SK-N-SH (cell line): ENCODE measurements around the gene TERB2. TPM values are rescaled to one million over a fixed set of nuclear protein-coding genes. Genes with fewer than 3 reads are reported as not detected.
"Not testable (repeated sequence)": the region's sequence is repeated elsewhere in the genome, so short reads cannot be mapped to it uniquely, and the experiment has no call there.

Experiments
- CTCF ChIA-PET: fragments of 300-600, 350-600 bp; formaldehyde crosslinking; extraction: SDS; loops from one replicate; lab custom pipeline; 2021; lab: Yijun Ruan, JAX
- POLR2A ChIA-PET: fragments of 350-600 bp; sonication (Branson Sonifier 250); formaldehyde crosslinking; extraction: SDS; loops from one replicate; lab custom pipeline; 2020; ENCODE audit warnings: antibody characterized with exemption, inconsistent platforms; lab: Yijun Ruan, JAX
- DNase-seq: peaks from one replicate; pipeline ENCODE4 v3.0.0; 2012
- H2AFZ ChIP-seq: fragments of 200-600 bp; sonication (generic); 2 replicates; pipeline ENCODE4 v1.8.1; 2016; ENCODE audit warnings: antibody characterized with exemption, mild to moderate bottlenecking, low read depth
- H3F3A ChIP-seq: fragments of 200-600 bp; sonication (generic); replicated peaks from 2 replicates; pipeline ENCODE3; 2016; ENCODE audit warnings: antibody characterized with exemption, mild to moderate bottlenecking; ENCODE audit not compliant: insufficient read depth
- H3K27ac ChIP-seq, 2 experiments: fragments of 200-500 bp in 1 of 2; fragments of 200-600 bp in 1 of 2; sonication (Bioruptor generic) in 1 of 2; sonication (generic), shearing (Covaris generic) in 1 of 2; 2 replicates each; pipeline versions ENCODE4 v1.5.1 to v1.6.1; 2014 to 2016; ENCODE audit warnings: low read depth in 2 of 2, inconsistent platforms in 1 of 2, low read length in 1 of 2, mild to moderate bottlenecking in 1 of 2, mixed read lengths in 1 of 2
- H3K27me3 ChIP-seq: fragments of 200-600 bp; sonication (generic), shearing (Covaris generic); 2 replicates; pipeline ENCODE4 v1.6.1; 2016; ENCODE audit warnings: mixed run types; ENCODE audit not compliant: insufficient read depth
- H3K36me3 ChIP-seq, 2 experiments: fragments of 200-500 bp in 1 of 2; fragments of 200-600 bp in 1 of 2; sonication (Bioruptor generic) in 1 of 2; sonication (generic) in 1 of 2; replicated peaks in 1 of 2; 2 replicates each; pipeline versions ENCODE3 to v1.5.1; 2014 to 2016; ENCODE audit warnings: low read length in 1 of 2, mild to moderate bottlenecking in 1 of 2; ENCODE audit not compliant: insufficient read depth in 2 of 2, control insufficient read depth in 1 of 2
- H3K4me1 ChIP-seq, 2 experiments: fragments of 200-500 bp in 1 of 2; fragments of 200-600 bp in 1 of 2; sonication (Bioruptor generic) in 1 of 2; sonication (generic), shearing (Covaris generic) in 1 of 2; 2 replicates each; pipeline versions ENCODE4 v1.5.1 to v1.6.1; 2014 to 2016; ENCODE audit warnings: low read depth in 1 of 2, low read length in 1 of 2, mixed run types in 1 of 2; ENCODE audit not compliant: insufficient read depth in 2 of 2, control insufficient read depth in 1 of 2
- H3K4me2 ChIP-seq: fragments of 200-600 bp; sonication (generic), shearing (Covaris generic); 2 replicates; pipeline ENCODE4 v1.6.1; 2017; ENCODE audit warnings: mixed run types
- H3K4me3 ChIP-seq, 2 experiments: fragments of 200-500 bp in 1 of 2; fragments of 200-600 bp in 1 of 2; sonication (Bioruptor generic) in 1 of 2; sonication (generic), shearing (Covaris generic) in 1 of 2; 2 replicates each; pipeline versions ENCODE4 v1.5.1 to v1.8.1; 2014 to 2016; ENCODE audit warnings: low read depth in 2 of 2, inconsistent platforms in 1 of 2, low read length in 1 of 2, mild to moderate bottlenecking in 1 of 2, mixed read lengths in 1 of 2, moderate library complexity in 1 of 2
- H3K79me2 ChIP-seq: fragments of 200-600 bp; sonication (generic); 2 replicates; pipeline ENCODE4 v1.8.1; 2017; ENCODE audit warnings: mild to moderate bottlenecking; ENCODE audit not compliant: insufficient read depth
- H3K9ac ChIP-seq: fragments of 200-600 bp; sonication (generic); 2 replicates; pipeline ENCODE4 v1.6.1; 2017; ENCODE audit warnings: mixed run types
- H3K9me2 ChIP-seq: fragments of 200-600 bp; sonication (generic); 2 replicates; pipeline ENCODE4 v1.6.1; 2017; ENCODE audit warnings: mixed run types
- H3K9me3 ChIP-seq: fragments of 200-600 bp; sonication (generic); 2 replicates; pipeline ENCODE4 v1.6.1; 2017; ENCODE audit warnings: mixed run types, mild to moderate bottlenecking, moderate library complexity
- H4K20me1 ChIP-seq: fragments of 200-600 bp; sonication (generic); 2 replicates; pipeline ENCODE4 v1.6.1; 2017; ENCODE audit warnings: mild to moderate bottlenecking, mixed run types; ENCODE audit not compliant: insufficient read depth
- ELF1 ChIP-seq: IDR thresholded peaks from 2 replicates; pipeline ENCODE4 v1.4.0; 2012
- EZH2phosphoT487 ChIP-seq: fragments of 200-600 bp; sonication (generic); IDR thresholded peaks from 2 replicates; pipeline ENCODE4 v1.6.1; 2017; ENCODE audit warnings: low read depth, mixed run types, mild to moderate bottlenecking, antibody characterized with exemption, moderate library complexity, borderline replicate concordance
- NFIC ChIP-seq: IDR thresholded peaks from 2 replicates; pipeline ENCODE4 v1.4.0; 2012; ENCODE audit warnings: borderline replicate concordance
- POLR2AphosphoS5 ChIP-seq: IDR thresholded peaks from 2 replicates; pipeline ENCODE4 v1.6.1; 2012; ENCODE audit warnings: low read depth, low read length
- TAF1 ChIP-seq: IDR thresholded peaks from 2 replicates; pipeline ENCODE4 v1.6.1; 2012; ENCODE audit warnings: low read depth, mild to moderate bottlenecking, low read length, moderate library complexity, borderline replicate concordance
- YY1 ChIP-seq: IDR thresholded peaks from 2 replicates; pipeline ENCODE4 v1.4.0; 2012; ENCODE audit warnings: low read depth, mild to moderate bottlenecking
- WGBS: methylation state at CpG from one replicate; pipeline ENCODE4 v1.1.6; 2017; ENCODE audit warnings: low lambda C conversion rate; 5-methylcytosine and 5-hydroxymethylcytosine counted together
- polyA plus RNA-seq, 3 experiments: library from polyadenylated mRNA; depleted of rRNA; stranded (reverse); fragments of >200 nt; gene quantifications; 2 replicates each; pipeline ENCODE4 v1.2.3, GENCODE V29; 2012
- TF ChIP-seq, protein P1 (sequence below): fragments of 150-350 bp; IDR thresholded peaks from 2 replicates; pipeline ENCODE4 v1.6.1; 2017; ENCODE audit warnings: antibody characterized with exemption, low read length, low read depth, borderline replicate concordance
- TF ChIP-seq, protein P2 (sequence below): IDR thresholded peaks from 2 replicates; pipeline ENCODE4 v1.4.0; 2012; ENCODE audit warnings: low read depth

TERB2 gene
- polyA plus RNA-seq, 1 of the 3 experiments (the other 2 are of a cell fraction): not detected

DNA sequence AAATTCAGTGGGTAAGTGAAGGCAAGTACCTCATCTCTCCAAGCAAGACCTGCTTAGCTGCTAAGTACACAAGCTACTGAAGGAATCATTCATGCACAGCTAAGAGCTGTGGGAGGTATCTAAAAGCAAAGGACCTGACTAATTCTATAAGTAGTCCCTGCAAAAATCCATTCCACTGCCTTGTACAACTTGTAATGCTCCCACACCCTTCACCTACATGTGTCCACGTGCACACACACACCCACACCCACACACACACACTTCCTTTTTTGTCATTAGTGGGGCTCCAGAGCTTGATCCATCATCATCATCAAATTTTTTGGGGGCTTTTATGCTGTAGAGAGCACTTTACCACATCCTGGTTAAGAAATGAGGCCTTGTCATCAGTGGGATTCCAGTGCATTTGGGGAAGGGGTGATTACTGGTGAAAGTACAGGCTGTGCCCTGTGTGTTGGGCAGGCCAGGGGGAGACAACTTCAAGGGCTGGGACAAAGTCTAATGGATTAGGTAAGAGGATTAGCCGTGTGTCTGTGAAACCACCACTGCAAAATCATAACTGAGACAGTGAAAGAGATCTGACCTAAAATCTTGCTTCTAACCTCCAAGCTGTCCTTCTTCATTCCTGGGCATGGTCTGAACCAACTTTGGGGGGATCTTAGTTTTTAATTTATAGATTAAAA lies 47.4 kb downstream of the TERB2 start:
- WGBS: 10% methylated on average over 2 of the region's 2 CpGs
- H3K79me2 ChIP-seq, H3K4me3 ChIP-seq, POLR2A ChIA-PET, H3K9ac ChIP-seq, DNase-seq, H3K27me3 ChIP-seq, H3F3A ChIP-seq, H2AFZ ChIP-seq, H3K27ac ChIP-seq, CTCF ChIA-PET, H3K9me2 ChIP-seq, H3K4me1 ChIP-seq, H3K36me3 ChIP-seq, H3K9me3 ChIP-seq, H3K4me2 ChIP-seq, H4K20me1 ChIP-seq: not testable (repeated sequence)

GRCh38 chr15:45004590-45005175 lies 48.2 kb downstream of the TERB2 start:
- H3K9me3 ChIP-seq, H3K4me1 ChIP-seq, H3K27ac ChIP-seq, H2AFZ ChIP-seq, H3K9me2 ChIP-seq, H3K79me2 ChIP-seq, H4K20me1 ChIP-seq, H3K4me3 ChIP-seq, H3K36me3 ChIP-seq, H3K4me2 ChIP-seq, H3K9ac ChIP-seq, H3F3A ChIP-seq, POLR2A ChIA-PET, H3K27me3 ChIP-seq, DNase-seq: not testable (repeated sequence)
- CTCF ChIA-PET: interaction anchor here (1.3 kb wide), 1 partner anchor 113 kb away, joined by 4 read pairs; no protein-coding TSS in a partner anchor
- WGBS: 47% methylated on average over 5 of the region's 5 CpGs

DNA sequence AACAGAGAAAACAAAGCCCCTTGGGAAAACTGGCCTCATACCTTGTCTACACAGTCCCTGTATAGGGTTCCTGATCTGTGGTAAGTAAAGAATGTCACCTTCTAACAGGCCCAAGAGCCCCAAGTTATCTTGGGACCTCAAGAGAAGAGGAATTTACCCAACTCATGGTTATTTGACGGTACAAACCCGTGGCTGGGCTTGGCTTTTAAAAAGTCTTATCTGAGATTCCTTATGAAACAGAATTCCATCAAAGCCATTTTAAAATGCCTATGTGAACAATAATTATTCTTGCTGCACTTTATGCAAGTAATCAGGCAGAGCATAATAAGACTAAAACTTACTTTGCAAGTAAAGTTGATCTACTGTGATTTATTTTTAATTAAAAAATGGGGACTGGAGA lies 52.6 kb downstream of the TERB2 start:
- no peak overlapping the region for H3K9ac ChIP-seq
- no peak overlapping the region for H2AFZ ChIP-seq
- H3K9me3 ChIP-seq: no peaks in the 10 kb centered on the region
- TF ChIP-seq TAF1: no peak
- no peak for TF ChIP-seq POLR2AphosphoS5
- TF ChIP-seq, protein P1, sequence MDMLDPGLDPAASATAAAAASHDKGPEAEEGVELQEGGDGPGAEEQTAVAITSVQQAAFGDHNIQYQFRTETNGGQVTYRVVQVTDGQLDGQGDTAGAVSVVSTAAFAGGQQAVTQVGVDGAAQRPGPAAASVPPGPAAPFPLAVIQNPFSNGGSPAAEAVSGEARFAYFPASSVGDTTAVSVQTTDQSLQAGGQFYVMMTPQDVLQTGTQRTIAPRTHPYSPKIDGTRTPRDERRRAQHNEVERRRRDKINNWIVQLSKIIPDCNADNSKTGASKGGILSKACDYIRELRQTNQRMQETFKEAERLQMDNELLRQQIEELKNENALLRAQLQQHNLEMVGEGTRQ: no peak
- TF ChIP-seq NFIC: no peak
- TF ChIP-seq, protein P2, sequence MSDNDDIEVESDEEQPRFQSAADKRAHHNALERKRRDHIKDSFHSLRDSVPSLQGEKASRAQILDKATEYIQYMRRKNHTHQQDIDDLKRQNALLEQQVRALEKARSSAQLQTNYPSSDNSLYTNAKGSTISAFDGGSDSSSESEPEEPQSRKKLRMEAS: no peak
- no peak for TF ChIP-seq EZH2phosphoT487
- no peak for TF ChIP-seq YY1
- TF ChIP-seq ELF1: no peak
- peaks cover 4% of the 10 kb centered on the region; the same call in 1 of the 2 replicates for H3K27me3 ChIP-seq
- no peak overlapping the region for H3K4me2 ChIP-seq
- POLR2A ChIA-PET: no interaction called here
- no peaks in the 10 kb centered on the region for H3K9me2 ChIP-seq
- H3K79me2 ChIP-seq: no peaks in the 10 kb centered on the region
- H3K27ac ChIP-seq: no peak overlapping the region
- no peaks in the 10 kb centered on the region for H4K20me1 ChIP-seq
- no peak overlapping the region for H3K4me3 ChIP-seq
- H3F3A ChIP-seq: no peaks in the 10 kb centered on the region
- no peak for DNase-seq
- WGBS: 21% methylated on average over 2 of the region's 2 CpGs
- H3K4me1 ChIP-seq: no peaks in the 10 kb centered on the region
- no peaks in the 10 kb centered on the region for H3K36me3 ChIP-seq
- CTCF ChIA-PET: no interaction called here

DNA sequence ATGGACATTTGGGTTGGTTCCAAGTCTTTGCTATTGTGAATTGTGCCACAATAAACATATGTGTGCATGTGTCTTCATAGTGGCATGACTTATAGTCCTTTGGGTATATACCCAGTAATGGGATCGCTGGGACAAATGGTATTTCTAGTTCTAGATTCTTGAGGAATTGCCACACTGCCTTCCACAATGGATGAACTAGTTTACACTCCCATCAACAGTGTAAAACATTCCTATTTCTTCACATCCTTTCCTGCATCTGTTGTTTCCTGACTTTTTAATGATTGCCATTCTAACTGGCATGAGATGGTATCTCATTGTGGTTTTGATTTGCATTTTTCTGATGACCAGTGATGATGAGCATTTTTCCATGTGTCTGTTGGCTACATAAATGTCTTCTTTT lies 58.6 kb downstream of the TERB2 start:
- DNase-seq, H2AFZ ChIP-seq, H3K9ac ChIP-seq, H3K9me3 ChIP-seq, CTCF ChIA-PET, H4K20me1 ChIP-seq, H3K4me2 ChIP-seq, POLR2A ChIA-PET, H3K27ac ChIP-seq, H3F3A ChIP-seq, H3K9me2 ChIP-seq, H3K79me2 ChIP-seq, H3K36me3 ChIP-seq, H3K4me1 ChIP-seq, H3K4me3 ChIP-seq: not testable (repeated sequence)
- 22% methylated on average over 1 of the region's 1 CpG for WGBS
- peaks cover 15% of the 10 kb centered on the region; the same call in 1 of the 2 replicates for H3K27me3 ChIP-seq

DNA sequence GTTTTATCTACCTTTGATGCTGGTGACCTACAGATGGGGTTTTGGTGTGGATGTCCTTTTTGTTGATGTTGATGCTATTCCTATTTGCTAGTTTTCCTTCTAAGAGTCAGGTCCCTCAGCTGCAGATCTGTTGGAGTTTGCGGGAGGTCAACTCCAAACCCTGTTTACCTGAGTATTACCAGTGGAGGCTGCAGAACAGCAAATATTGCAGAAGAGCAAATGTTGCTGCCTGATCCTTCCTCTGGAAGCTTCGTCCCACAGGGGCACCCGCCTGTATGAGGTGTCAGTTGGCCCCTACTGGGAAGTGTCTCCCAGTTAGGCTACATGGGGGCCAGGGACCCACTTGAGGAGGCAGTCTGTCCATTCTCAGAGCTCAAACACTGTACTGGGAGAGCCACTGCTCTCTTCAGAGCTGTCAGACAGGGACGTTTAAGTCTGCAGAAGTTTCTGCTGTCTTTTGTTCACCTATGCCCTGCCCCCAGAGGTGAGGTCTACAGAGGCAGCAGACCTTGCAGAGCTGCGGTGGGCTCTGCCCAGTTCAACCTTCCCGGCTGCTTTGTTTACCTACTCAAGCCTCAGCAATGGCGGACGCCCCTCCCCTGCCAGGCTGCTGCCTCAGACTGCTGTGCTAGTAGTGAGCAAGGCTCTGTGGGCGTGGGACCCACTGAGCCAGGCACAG lies 63.9 kb downstream of the TERB2 start:
- H3K4me2 ChIP-seq, H3K27ac ChIP-seq, H3F3A ChIP-seq, H4K20me1 ChIP-seq, H3K9me3 ChIP-seq, H2AFZ ChIP-seq, POLR2A ChIA-PET, H3K9ac ChIP-seq, H3K36me3 ChIP-seq, H3K9me2 ChIP-seq, DNase-seq, H3K4me3 ChIP-seq, H3K79me2 ChIP-seq: not testable (repeated sequence)
- Histone ChIP-seq H3K4me1 (peaks cover 0 to 13% of the 10 kb centered on the region in 2 experiments; a peak in 1 of 4 replicates), H3K27me3 (peaks cover 11% of the 10 kb centered on the region; the same call in 1 of the 2 replicates)
- CTCF ChIA-PET: interaction anchor here (0.6 to 1.6 kb wide), 2 partner anchors 98 to 642 kb away, joined by 3 to 6 read pairs; no protein-coding TSS in a partner anchor
- WGBS: 68% methylated on average over 7 of the region's 9 CpGs
